Inflammatory macrophage (primary cell): ENCODE data around the gene INSR.

ENCODE experiments used
- DNase-seq, 2 donors: peaks; one replicate each; pipeline ENCODE4 v3.0.0-alpha.2; 2020 to 2022

INSR gene

DNA sequence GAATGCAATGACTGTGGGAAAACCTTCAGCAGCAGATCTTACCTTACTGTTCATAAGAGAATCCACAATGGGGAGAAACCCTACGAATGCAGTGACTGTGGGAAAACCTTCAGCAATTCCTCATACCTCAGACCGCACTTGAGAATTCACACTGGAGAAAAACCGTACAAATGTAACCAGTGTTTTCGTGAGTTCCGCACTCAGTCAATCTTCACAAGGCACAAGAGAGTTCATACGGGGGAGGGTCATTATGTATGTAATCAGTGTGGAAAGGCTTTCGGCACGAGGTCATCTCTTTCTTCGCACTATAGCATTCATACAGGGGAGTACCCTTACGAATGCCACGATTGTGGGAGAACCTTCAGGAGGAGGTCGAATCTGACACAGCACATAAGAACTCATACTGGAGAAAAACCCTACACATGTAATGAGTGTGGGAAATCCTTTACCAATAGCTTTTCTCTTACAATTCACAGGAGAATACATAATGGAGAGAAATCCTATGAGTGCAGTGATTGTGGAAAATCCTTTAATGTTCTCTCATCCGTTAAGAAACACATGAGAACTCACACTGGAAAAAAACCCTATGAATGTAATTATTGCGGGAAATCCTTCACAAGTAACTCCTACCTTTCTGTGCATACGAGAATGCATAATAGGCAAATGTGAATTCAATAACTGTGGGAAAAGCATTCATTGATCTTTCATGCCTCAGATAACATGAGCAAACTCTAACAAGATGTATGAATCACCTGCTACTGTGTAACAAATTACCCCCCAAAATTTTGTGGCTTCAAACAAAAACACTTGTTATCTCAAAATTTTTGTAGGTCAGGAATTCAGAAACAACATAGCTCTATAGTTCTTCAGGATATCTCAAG, 210.9 kb downstream of the INSR start:
- DNase-seq, result peak; percentile 19 to 21

DNA sequence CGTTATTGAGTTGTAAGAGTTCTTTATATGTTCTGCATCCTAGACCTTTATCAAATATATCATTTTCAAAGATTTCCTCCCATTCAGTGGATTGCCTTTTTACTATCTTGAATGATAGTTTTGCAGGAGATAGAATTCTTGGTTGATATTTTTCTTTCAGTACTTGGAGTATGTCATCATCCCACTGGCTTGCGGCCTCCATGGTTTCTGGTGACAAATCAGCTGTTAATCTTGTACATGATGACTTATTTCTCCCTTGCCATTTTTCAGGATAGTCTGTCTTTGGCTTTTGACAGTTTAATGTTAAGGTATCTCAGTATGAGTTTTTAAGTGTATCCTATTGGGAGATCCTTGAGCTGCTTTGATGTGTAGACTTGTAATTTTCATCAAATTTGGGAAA, 216.2 kb downstream of the INSR start:
- no peak for DNase-seq

DNA sequence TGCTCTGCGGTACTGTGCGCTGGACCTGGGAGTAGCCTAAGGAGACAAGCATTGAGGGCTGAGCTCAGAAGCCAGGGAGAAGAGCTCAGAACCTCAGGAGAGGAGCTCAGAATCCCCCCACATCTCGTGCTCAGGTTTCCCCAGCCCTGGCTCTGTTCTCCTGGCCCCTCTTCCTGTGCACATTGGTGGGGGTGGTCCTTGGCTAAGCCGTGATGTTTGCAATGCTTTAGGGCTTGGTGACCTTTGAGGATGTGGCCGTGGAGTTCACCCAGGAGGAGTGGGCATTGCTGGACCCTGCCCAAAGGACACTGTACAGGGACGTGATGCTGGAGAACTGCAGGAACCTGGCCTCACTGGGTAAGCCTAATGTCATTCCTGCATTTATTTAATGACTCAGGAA, 218.1 kb downstream of the INSR start:
- DNase-seq, result no peak

DNA sequence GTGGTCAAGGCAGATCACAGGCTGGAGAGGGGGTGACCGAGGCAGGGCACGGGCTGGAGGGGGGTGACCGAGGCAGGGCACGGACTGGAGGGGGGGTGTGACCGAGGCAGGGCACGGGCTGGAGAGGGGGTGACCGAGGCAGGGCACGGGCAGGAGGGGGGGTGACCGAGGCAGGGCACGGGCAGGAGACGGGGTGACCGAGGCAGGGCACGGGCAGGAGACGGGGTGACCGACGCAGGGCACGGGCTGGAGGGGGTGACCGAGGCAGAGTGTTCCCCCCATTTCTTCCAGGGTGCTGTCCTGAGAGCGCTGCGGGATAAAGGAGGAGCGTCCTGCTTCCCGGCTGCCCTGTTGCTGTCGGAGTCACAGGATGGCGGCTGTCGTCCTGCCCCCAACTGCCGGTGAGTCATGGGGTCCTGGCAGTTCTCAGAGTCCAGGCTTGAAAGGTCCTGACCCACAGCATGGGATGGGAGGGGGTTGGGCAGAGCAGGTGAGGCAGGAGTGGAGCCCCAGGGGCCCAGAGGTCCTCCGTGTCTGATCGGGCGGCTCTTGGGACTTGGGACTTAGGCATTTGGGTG, 219.4 kb downstream of the INSR start:
- no peak for DNase-seq

DNA sequence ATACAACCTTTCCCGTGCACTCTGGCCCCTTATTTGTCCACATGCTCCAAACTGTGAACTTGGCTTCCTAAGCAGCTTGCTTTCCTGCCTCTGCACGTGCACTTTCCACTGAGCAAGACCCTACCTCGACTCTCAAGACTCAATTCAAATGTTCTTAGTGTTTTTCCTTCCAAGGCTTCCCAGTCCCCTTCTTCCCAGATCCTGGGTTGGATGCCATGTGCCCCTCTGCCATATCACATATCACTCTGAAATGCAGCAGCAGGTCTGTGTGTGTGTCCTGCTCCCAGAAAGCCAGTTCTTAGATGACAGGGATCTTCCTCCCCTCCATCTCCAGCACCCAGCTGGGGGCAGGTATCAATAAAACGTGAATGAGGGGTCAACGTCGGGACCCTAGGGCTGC, 221.7 kb downstream of the INSR start:
- no peak for DNase-seq

DNA sequence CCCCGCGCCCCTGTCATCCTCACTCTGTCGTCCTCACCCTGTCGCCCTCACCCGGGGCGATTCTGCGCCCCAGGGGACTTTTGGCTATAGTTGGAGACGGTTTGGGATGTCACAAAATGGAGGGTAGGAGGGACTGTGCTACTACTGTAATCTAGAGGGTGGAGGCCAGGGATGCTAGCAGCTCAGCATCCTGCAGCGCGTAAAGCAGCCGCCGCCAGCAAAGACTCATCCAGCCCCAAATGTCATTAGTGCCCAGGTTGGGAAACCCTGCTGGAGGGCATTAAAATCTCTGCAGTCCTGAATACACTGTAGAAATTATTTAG, 224.3 kb downstream of the INSR start:
- no peak for DNase-seq

DNA sequence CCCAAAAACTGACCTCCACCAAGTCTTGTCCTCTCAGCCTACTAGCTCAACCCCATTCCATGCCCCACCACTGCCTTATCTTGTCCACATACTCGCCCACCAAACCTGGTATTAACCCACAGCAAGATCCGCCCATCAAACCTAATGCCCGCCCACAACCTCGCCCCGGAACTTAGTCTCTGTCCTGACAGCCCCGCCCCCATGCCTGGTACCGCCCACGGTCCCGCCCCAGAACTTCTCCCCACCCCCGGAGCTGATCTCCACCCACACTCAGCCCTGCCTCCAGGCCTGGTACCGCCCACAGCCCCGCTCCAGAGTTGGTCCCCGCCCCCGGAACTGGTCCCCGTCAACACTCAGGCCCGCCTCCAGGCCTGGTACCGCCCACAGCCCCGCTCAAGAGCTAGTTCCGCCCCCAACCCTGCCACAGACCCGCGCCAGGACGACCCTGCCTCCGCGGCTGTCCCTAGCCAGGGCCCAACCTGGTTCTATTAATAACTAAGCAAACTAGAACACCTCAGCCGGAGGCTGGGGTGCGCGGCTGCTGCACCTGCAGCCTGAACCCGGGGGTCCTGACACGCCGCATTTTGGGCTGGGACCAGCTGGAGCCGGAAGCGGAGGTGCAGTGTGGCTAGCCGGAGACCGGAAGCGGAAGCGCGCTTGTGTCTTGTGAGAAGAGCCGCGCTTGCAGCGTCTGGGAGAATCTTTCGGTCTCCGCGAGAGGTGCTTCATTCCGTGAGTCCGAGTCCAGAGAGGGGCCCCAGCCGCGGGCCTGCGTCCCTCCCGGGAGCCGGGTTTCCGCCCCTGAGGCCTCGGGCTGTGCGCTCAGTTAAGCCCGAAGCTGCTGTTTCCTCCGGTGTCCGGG, 224.9 kb downstream of the INSR start, which contains the start of gene ZNF557:
Gene ZNF557, plus strand, starts transcription at position 662 of the 862 bp plus-strand sequence. CDS start 5,372 bp downstream, outside the sequence.
- DNase-seq, result peak; percentile 96 to 97

DNA sequence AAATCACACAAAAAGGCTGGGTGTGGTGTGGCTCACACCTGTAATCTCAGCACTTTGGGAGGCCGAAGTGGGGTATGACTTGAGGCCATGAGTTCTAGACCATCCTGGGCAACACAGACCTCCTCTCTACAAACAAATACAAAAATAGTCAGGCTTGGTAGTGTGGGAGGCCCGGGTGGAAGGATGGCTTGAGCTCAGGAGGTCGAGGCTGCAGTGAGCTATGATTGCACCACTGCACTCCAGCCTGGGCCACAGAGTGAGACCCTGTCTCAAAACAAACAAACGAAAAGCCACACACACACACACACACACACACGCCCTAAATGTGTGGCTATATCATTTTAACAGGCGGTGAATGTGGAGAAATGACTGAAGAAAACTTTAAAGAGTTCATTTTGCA, 225.6 kb downstream of the INSR start:
- no peak for DNase-seq

DNA sequence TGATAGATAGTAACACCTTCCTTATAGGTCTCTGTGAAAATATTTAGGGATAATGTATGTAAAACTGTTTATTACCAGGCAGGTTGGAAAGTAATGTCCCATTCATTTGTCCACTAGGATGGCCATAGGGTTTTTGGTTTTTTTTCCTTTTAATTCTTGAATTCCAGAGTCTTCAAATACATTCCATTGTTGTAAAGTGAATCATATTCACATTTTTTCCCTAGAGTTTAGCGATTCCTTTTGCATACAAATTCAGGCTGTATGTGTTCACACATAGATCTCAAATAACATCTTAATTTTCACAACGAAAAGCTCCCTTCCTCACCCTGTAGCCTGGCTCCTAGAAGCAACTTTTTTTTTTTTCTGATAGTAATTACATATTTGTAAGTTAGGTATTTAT, 226.5 kb downstream of the INSR start:
- DNase-seq, result no peak

DNA sequence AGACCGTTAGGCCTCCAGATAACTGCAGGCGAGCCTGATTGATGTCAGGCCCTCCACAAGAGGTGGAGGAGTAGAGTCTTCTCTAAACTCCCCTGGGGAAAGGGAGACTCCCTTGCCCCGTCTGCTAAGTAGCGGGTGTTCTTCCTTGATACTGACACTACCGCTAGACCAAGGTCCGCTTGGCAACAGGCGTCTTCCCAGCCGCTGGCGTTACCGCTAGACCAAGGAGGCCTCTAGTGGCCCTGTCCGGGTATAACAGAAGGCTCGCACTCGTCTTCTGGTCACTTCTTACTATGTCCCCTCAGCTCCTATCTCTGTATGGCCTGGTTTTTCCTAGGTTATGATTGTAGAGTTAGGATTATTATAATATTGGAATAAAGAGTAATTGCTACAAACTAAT, 227.1 kb downstream of the INSR start:
- DNase-seq, result peak in 1 of 2 donors; percentile 21

DNA sequence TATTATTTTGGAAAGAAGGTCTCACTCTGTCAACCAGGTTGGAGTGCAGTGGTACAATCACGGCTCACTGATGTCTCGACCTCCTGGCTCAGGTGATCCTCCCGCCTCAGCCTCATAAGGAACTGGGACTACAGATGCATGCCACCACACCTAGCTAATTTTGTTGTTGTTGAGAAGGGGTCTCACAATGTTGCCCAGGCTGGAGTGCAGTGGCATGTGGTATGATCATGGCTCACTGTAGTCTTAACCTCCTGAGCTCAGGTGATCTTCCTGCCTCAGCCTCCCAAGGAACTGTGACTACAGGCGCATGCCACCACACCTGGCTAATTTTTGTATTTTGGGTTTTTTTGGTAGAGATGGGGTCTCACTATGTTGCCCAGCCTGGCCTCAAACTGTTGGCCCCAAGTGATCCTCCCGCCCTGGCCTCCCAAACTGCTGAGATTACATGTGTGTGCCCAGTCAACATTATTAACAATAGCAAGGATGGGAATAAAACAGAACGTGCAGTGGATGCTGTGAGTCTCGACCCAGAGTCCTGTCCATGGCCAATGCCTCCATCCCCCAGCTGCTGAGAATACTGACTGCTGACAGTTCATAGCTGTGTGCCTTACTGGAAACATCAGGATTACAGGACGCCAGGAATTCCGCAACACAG, 230.3 kb downstream of the INSR start:
- DNase-seq, result no peak

DNA sequence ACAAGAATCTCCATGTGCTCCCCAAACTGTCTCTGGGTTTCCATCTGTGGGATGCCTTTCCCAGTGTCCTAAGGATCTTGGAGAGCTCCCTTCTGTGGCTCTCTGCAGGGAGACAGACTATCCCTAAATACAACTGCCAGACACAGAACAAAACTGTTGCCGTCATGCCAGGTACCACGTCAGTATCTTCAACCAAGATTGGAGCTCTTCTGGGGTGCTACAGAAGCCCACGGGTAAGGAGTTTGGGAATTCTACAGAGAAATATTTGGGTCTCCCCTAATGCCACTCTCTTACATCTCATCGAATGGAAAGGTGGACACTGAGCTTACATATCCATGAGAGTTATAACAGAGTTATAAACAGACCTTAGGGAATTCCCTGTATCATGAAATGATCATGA, 230.9 kb downstream of the INSR start:
- no peak for DNase-seq
